Omental fat pad (tissue), 4 donors: ENCODE results near the gene FAM110D. TPM values are rescaled to one million over a fixed set of nuclear protein-coding genes. Genes with fewer than 3 reads are reported as not detected.

Experiments used
- ATAC-seq: fragments of 150-250 bp; one replicate; pipeline ENCODE4 v1.9.1; 2016; ENCODE audit warnings: mild to moderate bottlenecking, moderate library complexity; ENCODE audit not compliant: low FRiP score
- DNase-seq: peaks from one replicate; pipeline ENCODE4 v3.0.0-alpha.2; 2019; ENCODE audit warnings: low spot score
- total RNA-seq, 4 donors: library from RNA; depleted of rRNA; stranded (reverse); fragments of >200 nt; gene quantifications; one replicate each; pipeline ENCODE4 v1.1.0, GENCODE V29; 2016
- TF ChIP-seq, protein P1 (sequence below), 3 donors: fragments of 450-650 bp; IDR thresholded peaks; one replicate each; pipeline ENCODE4 v1.5.1; 2016 to 2017; ENCODE audit warnings: antibody characterized with exemption in 3 of 3, mild to moderate bottlenecking in 3 of 3, moderate library complexity in 2 of 3

Gene FAM110D
- total RNA-seq, 4 donors from 2014 or later: 4.6 to 20.5 (median 13.2) TPM

DNA sequence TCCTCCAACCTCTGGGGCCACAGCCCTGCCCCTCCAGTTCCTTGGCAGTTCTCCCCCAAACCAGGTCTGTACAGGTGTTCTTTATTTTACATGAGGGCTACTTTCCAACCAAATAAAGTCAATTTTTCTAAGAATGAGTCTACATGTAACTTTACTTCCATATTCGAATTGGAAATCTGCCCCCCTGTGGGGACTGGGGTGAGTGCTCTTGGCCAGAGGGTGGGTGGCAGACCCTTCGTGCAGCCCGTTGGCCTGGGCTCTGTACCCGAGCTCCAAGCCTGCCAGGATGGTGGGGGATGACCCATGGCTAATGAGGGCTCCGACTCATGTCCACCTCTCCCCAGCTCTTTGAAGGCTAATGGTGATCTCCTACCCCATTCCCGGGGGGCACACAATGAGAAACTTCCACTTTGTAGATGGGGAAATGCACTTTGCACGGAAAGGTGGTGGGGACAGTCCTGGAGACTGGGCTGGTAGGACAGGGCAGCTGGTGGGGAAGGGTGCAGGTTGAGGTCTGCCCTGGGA lies 30.9 kb downstream of the FAM110D start:
- DNase-seq (no peak), ATAC-seq (no peak)
- TF ChIP-seq, protein P1, sequence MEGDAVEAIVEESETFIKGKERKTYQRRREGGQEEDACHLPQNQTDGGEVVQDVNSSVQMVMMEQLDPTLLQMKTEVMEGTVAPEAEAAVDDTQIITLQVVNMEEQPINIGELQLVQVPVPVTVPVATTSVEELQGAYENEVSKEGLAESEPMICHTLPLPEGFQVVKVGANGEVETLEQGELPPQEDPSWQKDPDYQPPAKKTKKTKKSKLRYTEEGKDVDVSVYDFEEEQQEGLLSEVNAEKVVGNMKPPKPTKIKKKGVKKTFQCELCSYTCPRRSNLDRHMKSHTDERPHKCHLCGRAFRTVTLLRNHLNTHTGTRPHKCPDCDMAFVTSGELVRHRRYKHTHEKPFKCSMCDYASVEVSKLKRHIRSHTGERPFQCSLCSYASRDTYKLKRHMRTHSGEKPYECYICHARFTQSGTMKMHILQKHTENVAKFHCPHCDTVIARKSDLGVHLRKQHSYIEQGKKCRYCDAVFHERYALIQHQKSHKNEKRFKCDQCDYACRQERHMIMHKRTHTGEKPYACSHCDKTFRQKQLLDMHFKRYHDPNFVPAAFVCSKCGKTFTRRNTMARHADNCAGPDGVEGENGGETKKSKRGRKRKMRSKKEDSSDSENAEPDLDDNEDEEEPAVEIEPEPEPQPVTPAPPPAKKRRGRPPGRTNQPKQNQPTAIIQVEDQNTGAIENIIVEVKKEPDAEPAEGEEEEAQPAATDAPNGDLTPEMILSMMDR (IDR thresholded peaks at IDR 0.05): no peak

DNA sequence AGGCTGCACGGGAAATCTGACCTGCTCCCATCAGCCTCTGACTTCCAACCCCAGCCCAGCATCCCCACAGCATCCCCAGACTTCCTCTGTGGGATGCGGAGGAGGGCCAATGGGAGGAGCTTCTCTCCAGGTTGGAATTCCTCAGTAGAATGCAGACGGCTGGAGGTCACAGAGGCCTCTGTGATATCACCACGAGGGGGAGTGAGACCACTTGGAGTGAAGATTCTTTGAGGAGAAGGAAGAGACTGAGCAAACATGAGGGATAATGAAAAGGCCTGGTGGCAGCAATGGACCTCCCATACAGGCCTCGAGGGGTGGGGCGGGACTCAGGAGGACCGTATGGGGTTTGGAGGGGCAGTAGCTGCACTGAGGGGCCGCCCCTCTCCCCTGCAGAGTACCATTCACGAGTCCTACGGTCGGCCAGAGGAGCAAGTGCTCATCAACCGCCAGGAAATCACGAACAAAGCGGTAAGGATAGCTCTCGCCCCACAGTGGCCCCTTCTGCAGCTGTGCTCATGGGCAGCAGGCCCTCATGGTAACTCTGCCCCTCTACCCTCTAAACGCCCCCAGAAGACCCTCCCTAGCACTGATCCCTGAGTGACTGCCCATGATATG lies 31.6 kb downstream of the FAM110D start, which contains the start of gene CATSPER4:
TSS of gene CATSPER4 (plus strand) at position 230 of the 615 bp plus-strand sequence. CDS start at position 256, 26 bp downstream.
- TF ChIP-seq, protein P1 (IDR thresholded peaks at IDR 0.05): no peak
- DNase-seq (no peak), ATAC-seq (no peak)

DNA sequence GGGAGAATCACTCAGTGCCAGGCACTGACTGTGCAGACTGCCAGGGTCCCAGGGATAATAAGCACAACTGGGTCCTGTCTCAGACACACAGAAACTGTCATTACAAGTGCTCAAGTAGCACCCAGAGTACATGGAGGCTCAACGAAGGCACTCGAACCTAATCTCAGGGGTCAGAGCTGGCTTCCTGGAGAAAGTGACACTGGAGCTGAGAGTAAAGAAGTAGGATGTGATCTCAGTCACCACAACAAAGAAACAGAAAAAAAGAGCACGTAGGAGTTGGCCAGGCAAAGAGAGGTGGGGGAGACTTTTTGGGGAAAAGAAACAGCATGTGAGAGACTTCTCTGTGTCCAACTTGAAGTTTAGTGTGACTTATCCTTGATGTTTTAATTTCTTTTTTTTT lies 32.9 kb downstream of the FAM110D start:
- TF ChIP-seq, protein P1 (IDR thresholded peaks at IDR 0.05): no peak
- DNase-seq (no peak), ATAC-seq (no peak)

DNA sequence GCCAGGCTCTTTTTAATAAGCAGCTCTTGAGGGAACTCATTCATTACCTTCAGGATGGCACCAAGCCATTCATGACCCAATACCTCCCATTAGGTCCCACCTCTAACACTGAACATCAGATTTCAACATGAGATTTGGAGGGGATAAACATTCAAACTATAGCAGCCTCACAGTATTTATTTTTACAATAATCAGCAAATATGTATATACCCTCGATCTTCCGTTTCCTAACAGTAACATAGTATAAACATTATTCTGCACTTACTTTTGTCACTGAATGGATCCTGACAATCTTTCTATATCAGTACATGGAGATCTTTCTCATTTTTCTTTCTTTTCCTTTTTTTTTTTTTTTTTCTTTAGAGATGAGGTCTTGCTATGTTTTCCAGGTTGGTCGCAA lies 36.9 kb downstream of the FAM110D start:
- TF ChIP-seq, protein P1 (IDR thresholded peaks at IDR 0.05): no peak
- DNase-seq (no peak), ATAC-seq (no peak)

DNA sequence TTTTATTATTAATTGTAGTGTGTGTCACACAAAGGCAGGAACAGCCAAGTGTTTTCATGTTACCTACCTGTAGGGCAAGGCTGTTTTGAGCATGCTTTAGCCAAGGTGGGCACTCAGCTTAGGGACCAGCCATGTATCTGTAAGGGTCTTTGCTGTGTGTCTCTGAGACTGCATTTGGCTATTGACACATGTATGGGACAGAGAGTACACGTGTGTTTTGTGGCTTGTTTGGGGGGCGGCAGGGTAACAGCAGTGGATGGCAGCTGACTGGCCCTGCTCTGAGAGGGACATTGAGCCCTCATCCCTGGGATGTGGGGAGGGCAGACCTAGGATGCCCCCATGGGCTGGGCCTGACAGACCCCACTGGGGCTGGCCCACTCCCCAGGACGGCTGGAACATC lies 38.4 kb downstream of the FAM110D start:
- DNase-seq: no peak
- TF ChIP-seq, protein P1 (IDR thresholded peaks at IDR 0.05): no peak

DNA sequence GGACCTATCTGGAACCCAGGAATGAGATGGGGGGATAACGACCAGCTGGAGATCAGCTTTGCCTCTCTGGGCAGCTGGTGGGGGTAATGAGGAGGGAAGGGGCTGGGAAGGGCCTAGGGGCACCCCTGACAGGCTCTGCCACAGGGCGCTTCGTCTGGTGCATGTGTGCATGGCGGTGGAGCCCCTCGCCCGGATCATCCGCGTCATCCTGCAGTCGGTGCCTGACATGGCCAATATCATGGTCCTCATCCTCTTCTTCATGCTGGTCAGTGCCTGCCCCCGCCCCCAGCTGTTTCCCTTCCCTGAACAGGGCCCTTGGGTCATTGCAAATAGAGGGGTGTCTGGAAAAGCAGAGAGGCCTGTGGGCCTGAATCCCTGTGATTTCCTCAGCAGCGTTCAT lies 38.9 kb downstream of the FAM110D start:
- DNase-seq: no peak
- TF ChIP-seq, protein P1 (IDR thresholded peaks at IDR 0.05): no peak

More for the DNA sequence above, 38.4 kb downstream of the FAM110D start:
- ATAC-seq: no peak

DNA sequence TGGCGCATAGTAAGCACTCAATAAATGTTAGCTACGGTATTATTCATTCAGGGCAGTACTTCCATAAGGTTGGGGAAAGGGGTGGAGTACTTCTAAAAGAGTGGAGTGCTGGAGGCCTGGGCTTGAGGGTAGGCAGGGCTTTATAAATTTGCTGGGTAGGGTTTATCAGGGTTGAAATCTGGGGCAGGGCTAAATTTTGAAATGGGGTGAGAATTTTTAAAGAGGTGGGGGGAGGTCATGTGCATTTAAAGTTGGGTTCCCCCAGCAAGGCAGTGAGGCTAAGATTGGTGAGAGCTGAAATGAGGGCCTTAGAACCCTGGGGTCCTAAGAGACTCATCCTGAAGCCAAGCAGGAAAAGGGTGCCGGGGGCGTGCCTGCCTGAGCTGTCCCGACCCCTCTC lies 41.5 kb downstream of the FAM110D start:
- ATAC-seq: no peak
- DNase-seq: no peak
- TF ChIP-seq, protein P1 (IDR thresholded peaks at IDR 0.05): no peak

More for the DNA sequence above, 38.9 kb downstream of the FAM110D start:
- ATAC-seq: no peak
